Measurements from ENCODE around the gene ALOX15.

DNA sequence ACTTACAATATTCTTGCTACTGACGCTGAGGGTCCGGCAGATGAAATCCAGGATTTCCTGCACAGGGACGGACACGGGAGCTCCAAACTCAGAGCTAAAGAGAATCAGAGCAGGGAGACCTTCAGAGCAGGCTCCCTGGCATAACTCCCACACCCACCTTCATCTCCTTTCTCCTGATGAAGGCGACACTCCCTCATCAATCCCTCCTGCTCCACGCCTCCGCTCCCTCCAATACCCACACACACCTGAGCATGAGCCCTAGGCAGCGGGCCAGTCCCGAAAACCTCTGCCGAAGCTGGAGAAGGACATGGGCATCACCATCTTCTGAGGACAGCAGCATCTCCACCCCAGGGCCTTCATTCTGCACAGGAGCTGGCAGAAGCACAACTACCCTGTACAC lies 34.3 kb upstream of the ALOX15 start:
- TF ChIP-seq, protein P1, sequence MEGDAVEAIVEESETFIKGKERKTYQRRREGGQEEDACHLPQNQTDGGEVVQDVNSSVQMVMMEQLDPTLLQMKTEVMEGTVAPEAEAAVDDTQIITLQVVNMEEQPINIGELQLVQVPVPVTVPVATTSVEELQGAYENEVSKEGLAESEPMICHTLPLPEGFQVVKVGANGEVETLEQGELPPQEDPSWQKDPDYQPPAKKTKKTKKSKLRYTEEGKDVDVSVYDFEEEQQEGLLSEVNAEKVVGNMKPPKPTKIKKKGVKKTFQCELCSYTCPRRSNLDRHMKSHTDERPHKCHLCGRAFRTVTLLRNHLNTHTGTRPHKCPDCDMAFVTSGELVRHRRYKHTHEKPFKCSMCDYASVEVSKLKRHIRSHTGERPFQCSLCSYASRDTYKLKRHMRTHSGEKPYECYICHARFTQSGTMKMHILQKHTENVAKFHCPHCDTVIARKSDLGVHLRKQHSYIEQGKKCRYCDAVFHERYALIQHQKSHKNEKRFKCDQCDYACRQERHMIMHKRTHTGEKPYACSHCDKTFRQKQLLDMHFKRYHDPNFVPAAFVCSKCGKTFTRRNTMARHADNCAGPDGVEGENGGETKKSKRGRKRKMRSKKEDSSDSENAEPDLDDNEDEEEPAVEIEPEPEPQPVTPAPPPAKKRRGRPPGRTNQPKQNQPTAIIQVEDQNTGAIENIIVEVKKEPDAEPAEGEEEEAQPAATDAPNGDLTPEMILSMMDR (IDR thresholded peaks at IDR 0.05; ENCODE audit: borderline replicate concordance, extremely low read depth, low read length, poor library complexity, severe bottlenecking), result no peak
- no peak for TF ChIP-seq EZH2 (IDR thresholded peaks at IDR 0.05; ENCODE audit: borderline replicate concordance, low read depth, low read length, severe bottlenecking)
